Measurements from ENCODE around the gene UROC1. TPM values are rescaled to one million over a fixed set of nuclear protein-coding genes. Genes with fewer than 3 reads are reported as not detected.

Gene UROC1
- total RNA-seq, 2 donors from 2014 or later: not detected

DNA sequence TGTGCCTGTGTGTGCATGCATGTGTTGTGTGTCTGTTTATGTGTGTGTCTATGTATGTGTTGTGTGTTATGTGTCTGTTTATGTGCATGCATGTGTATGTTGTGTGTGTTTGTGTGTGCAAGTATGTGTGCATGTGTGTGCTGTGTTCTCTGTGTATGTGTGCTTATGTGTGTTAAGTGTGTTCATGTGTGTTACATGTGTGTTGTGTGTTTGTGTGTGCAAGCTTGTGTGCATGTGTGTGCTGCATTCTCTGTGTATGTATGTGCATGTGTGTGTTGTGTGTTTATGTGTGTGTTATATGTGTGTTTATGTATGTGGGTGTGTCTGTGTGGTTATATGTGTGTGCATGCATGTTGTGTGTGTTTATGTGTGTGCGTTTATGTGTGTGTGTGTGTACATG lies 14.9 kb downstream of the UROC1 start:
- no peaks in the 10 kb centered on the region for H3K9me3 ChIP-seq
- no peak for TF ChIP-seq CTCF (IDR thresholded peaks at IDR 0.05)
- H3K27ac ChIP-seq: no peak overlapping the region
- intact Hi-C loops (cut with DNase I): no loop called here
- H3K27me3 ChIP-seq: no peaks in the 10 kb centered on the region
- H3K4me1 ChIP-seq: no peaks in the 10 kb centered on the region
- H3K9ac ChIP-seq (ENCODE audit: low read depth in 2 of 2, low read length in 2 of 2): no peak overlapping the region
- DNase-seq: no peak
- H3K4me3 ChIP-seq: no peak overlapping the region
- H3K36me3 ChIP-seq: no peaks in the 10 kb centered on the region

DNA sequence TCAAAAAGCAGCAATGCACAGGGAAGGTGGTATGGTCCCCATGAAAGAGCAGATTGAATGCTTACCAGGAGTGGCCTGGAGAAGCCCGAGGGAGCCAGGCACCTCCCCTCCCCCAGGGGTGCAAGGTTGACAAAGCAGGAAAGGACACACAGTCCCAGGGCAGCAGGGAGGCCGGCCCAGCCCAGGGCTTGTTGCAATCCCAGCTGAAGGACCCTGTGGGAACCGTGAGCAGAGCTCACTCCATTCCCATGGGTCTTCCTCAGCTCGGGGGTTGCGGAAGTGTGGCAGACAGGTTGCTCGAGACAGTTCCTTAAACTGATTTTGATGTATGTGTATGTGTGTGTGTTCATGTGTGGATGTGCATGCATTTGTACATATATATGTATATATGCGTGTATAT lies 15.8 kb downstream of the UROC1 start:
- Histone ChIP-seq H3K9me3 (no peaks in the 10 kb centered on the region), H3K36me3 (no peaks in the 10 kb centered on the region), H3K27me3 (no peaks in the 10 kb centered on the region), H3K9ac (ENCODE audit: low read depth in 2 of 2, low read length in 2 of 2) (no peak overlapping the region), H3K27ac (no peak overlapping the region), H3K4me1 (no peaks in the 10 kb centered on the region), H3K4me3 (no peak overlapping the region)
- no peak for TF ChIP-seq CTCF (IDR thresholded peaks at IDR 0.05)
- intact Hi-C loops (cut with DNase I): no loop called here
- DNase-seq: no peak

- Histone ChIP-seq H3K36me3 (no peaks in the 10 kb centered on the region), H3K27me3 (no peaks in the 10 kb centered on the region), H3K9ac (ENCODE audit: low read depth in 2 of 2, low read length in 2 of 2) (no peak overlapping the region), H3K27ac (no peak overlapping the region), H3K4me1 (no peaks in the 10 kb centered on the region), H3K9me3 (no peaks in the 10 kb centered on the region), H3K4me3 (no peak overlapping the region)
- no peak for TF ChIP-seq CTCF (IDR thresholded peaks at IDR 0.05)
- intact Hi-C loops (cut with DNase I): no loop called here
- no peak for DNase-seq
Measured at GRCh38 chr3:126501054-126501453, 16.5 kb downstream of the UROC1 start.

GRCh38 chr3:126500016-126500415 lies 17.6 kb downstream of the UROC1 start:
- Histone ChIP-seq H3K4me1 (no peaks in the 10 kb centered on the region), H3K36me3 (no peaks in the 10 kb centered on the region), H3K27ac (no peak overlapping the region), H3K9me3 (no peaks in the 10 kb centered on the region), H3K27me3 (no peaks in the 10 kb centered on the region), H3K9ac (ENCODE audit: low read depth in 2 of 2, low read length in 2 of 2) (no peak overlapping the region), H3K4me3 (no peak overlapping the region)
- intact Hi-C loops (cut with DNase I): no loop called here
- no peak for DNase-seq
- no peak for TF ChIP-seq CTCF (IDR thresholded peaks at IDR 0.05)

DNA sequence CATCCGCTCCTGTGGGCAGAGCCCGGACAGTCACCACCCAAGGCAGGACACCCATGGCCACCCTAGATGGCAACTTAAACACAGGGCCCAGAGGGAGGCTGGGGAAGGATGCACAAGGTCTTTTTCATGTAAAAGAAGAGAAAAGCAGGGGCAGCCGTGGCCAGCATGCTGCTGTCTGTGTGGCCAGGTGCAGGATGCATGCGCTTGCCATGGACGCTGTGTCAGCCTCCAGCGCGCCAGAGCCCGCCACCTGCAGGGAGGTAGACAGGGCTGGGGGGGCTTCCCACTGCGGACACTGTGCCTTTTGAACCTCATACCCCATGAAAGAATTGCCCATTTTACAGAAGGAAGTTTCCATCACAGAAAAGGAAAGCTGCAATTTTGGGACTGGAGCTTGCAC lies 18.2 kb downstream of the UROC1 start:
- H3K9me3 ChIP-seq: no peaks in the 10 kb centered on the region
- no peaks in the 10 kb centered on the region for H3K27me3 ChIP-seq
- TF ChIP-seq CTCF (IDR thresholded peaks at IDR 0.05): no peak
- DNase-seq: no peak
- intact Hi-C loops (cut with DNase I): no loop called here
- H3K4me1 ChIP-seq: no peaks in the 10 kb centered on the region
- no peak overlapping the region for H3K9ac ChIP-seq (ENCODE audit: low read depth in 2 of 2, low read length in 2 of 2)
- H3K27ac ChIP-seq: no peak overlapping the region
- H3K36me3 ChIP-seq: no peaks in the 10 kb centered on the region
- no peak overlapping the region for H3K4me3 ChIP-seq

GRCh38 chr3:126498929-126499328 lies 18.6 kb downstream of the UROC1 start:
- Histone ChIP-seq H3K9me3 (no peaks in the 10 kb centered on the region), H3K27me3 (no peaks in the 10 kb centered on the region), H3K9ac (ENCODE audit: low read depth in 2 of 2, low read length in 2 of 2) (no peak overlapping the region), H3K4me3 (no peak overlapping the region), H3K36me3 (no peaks in the 10 kb centered on the region), H3K27ac (no peak overlapping the region), H3K4me1 (no peaks in the 10 kb centered on the region)
- no peak for TF ChIP-seq CTCF (IDR thresholded peaks at IDR 0.05)
- DNase-seq: no peak
- intact Hi-C loops (cut with DNase I): no loop called here
